Measurements from ENCODE around the gene RAD51B.
"Not testable (repeated sequence)": the region's sequence is repeated elsewhere in the genome, so short reads cannot be mapped to it uniquely, and the experiment has no call there.

The RAD51B gene

GRCh38 chr14:68042586-68043210 lies 223.1 kb downstream of the RAD51B start:
- TF ChIP-seq TAF1 (IDR thresholded peaks at IDR 0.05; ENCODE audit: borderline replicate concordance, low read depth, low read length), result no peak
- no peak for TF ChIP-seq POLR2AphosphoS5 (IDR thresholded peaks at IDR 0.05; ENCODE audit: low read depth, low read length)
- TF ChIP-seq POLR2A (IDR thresholded peaks at IDR 0.05; ENCODE audit: low read depth, low read length), result no peak
- no peak for FAIRE-seq
- no peak for DNase-seq (ENCODE audit: insufficient read length)

GRCh38 chr14:68043752-68044151 lies 224.2 kb downstream of the RAD51B start:
- no peak for TF ChIP-seq TAF1 (IDR thresholded peaks at IDR 0.05; ENCODE audit: borderline replicate concordance, low read depth, low read length)
- no peak for TF ChIP-seq POLR2A (IDR thresholded peaks at IDR 0.05; ENCODE audit: low read depth, low read length)
- no peak for TF ChIP-seq POLR2AphosphoS5 (IDR thresholded peaks at IDR 0.05; ENCODE audit: low read depth, low read length)
- DNase-seq (ENCODE audit: insufficient read length) (no peak), FAIRE-seq (no peak)

- TF ChIP-seq TAF1 (IDR thresholded peaks at IDR 0.05; ENCODE audit: borderline replicate concordance, low read depth, low read length) (no peak), POLR2AphosphoS5 (IDR thresholded peaks at IDR 0.05; ENCODE audit: low read depth, low read length) (no peak), POLR2A (IDR thresholded peaks at IDR 0.05; ENCODE audit: low read depth, low read length) (no peak)
- no peak for FAIRE-seq
- no peak for DNase-seq (ENCODE audit: insufficient read length)
Observed at GRCh38 chr14:68047906-68048305, 228.3 kb downstream of the RAD51B start.

GRCh38 chr14:68048815-68049214 lies 229.2 kb downstream of the RAD51B start:
- not testable (repeated sequence) for FAIRE-seq

GRCh38 chr14:68050177-68050576 lies 230.6 kb downstream of the RAD51B start:
- DNase-seq (ENCODE audit: insufficient read length) (no peak), FAIRE-seq (no peak)
- TF ChIP-seq POLR2A (IDR thresholded peaks at IDR 0.05; ENCODE audit: low read depth, low read length) (no peak), POLR2AphosphoS5 (IDR thresholded peaks at IDR 0.05; ENCODE audit: low read depth, low read length) (no peak), TAF1 (IDR thresholded peaks at IDR 0.05; ENCODE audit: borderline replicate concordance, low read depth, low read length) (no peak)

More at GRCh38 chr14:68048815-68049214, 229.2 kb downstream of the RAD51B start:
- not testable (repeated sequence) for DNase-seq (ENCODE audit: insufficient read length)

- FAIRE-seq, result no peak
- TF ChIP-seq POLR2A (IDR thresholded peaks at IDR 0.05; ENCODE audit: low read depth, low read length) (no peak), TAF1 (IDR thresholded peaks at IDR 0.05; ENCODE audit: borderline replicate concordance, low read depth, low read length) (no peak), POLR2AphosphoS5 (IDR thresholded peaks at IDR 0.05; ENCODE audit: low read depth, low read length) (no peak)
- no peak for DNase-seq (ENCODE audit: insufficient read length)
Observed at GRCh38 chr14:68051146-68051545, 231.6 kb downstream of the RAD51B start.

DNA sequence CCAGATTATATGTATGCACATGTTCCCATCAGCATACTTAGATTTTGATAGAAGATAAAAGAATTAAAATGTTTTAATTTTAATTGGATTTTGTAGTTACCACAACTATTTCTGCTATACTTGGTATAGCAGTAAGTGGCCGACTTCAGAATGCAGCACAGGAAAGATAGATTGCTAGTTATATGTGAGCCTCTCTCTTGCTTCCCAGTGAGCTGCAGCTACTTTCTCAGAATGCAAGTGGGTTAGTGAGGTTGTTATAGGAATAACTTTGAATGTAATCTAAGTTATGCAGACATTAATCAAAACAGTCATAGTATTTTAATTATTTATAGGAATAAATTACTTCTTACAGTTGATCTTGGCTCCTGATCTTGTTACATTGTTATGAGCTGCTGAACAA lies 240.6 kb downstream of the RAD51B start:
- DNase-seq (ENCODE audit: insufficient read length) (no peak), FAIRE-seq (no peak)

DNA sequence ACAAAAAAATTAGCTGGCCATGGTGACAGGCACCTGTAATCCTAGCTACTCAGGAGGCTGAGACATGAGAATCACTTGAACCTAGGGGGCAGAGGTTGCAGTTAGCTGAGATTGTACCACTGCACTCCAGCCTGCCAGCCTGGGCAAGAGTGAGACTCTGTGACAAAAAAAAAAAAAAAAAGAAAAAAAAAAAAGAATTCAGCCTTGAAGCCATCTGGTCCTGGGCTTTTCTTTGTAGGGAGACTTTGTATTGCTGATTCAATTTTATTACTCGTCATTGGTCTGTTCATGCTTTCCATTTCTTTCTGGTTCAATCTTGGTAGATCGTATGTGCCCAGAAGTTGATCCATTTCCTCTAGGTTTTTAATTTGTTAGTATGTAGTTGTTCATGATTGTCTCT lies 243.1 kb downstream of the RAD51B start:
- DNase-seq (ENCODE audit: insufficient read length), result no peak
- FAIRE-seq, result no peak
- TF ChIP-seq POLR2A (IDR thresholded peaks at IDR 0.05; ENCODE audit: low read depth, low read length) (no peak), POLR2AphosphoS5 (IDR thresholded peaks at IDR 0.05; ENCODE audit: low read depth, low read length) (no peak), TAF1 (IDR thresholded peaks at IDR 0.05; ENCODE audit: borderline replicate concordance, low read depth, low read length) (no peak)

More for the DNA sequence above, 240.6 kb downstream of the RAD51B start:
- TF ChIP-seq POLR2AphosphoS5 (IDR thresholded peaks at IDR 0.05; ENCODE audit: low read depth, low read length) (no peak), TAF1 (IDR thresholded peaks at IDR 0.05; ENCODE audit: borderline replicate concordance, low read depth, low read length) (no peak), POLR2A (IDR thresholded peaks at IDR 0.05; ENCODE audit: low read depth, low read length) (no peak)

DNA sequence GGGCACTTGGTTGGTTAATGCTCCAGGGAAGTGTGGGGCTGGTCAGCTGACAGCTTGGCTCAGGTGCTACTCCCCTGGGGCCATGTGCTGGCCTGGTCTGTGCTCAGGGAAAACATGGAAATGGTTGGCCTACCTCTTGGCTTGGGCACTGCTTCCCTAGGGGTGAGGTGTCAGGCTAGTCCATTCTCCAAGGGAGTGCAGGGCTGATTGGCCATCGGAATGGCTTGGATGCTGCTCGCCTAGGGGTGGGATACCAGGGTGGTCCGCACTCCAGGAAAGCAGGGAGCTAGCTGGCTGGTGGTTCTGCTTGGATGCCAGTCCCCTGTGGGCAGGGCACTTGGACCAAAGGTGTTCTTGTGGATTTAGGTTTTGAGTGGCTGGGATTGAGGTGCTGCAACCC lies 245.7 kb downstream of the RAD51B start:
- DNase-seq (ENCODE audit: insufficient read length), result no peak
- FAIRE-seq, result no peak
- no peak for TF ChIP-seq TAF1 (IDR thresholded peaks at IDR 0.05; ENCODE audit: borderline replicate concordance, low read depth, low read length)
- TF ChIP-seq POLR2A (IDR thresholded peaks at IDR 0.05; ENCODE audit: low read depth, low read length), result no peak
- no peak for TF ChIP-seq POLR2AphosphoS5 (IDR thresholded peaks at IDR 0.05; ENCODE audit: low read depth, low read length)

- no peak for FAIRE-seq
- no peak for DNase-seq (ENCODE audit: insufficient read length)
- TF ChIP-seq TAF1 (IDR thresholded peaks at IDR 0.05; ENCODE audit: borderline replicate concordance, low read depth, low read length) (no peak), POLR2AphosphoS5 (IDR thresholded peaks at IDR 0.05; ENCODE audit: low read depth, low read length) (no peak), POLR2A (IDR thresholded peaks at IDR 0.05; ENCODE audit: low read depth, low read length) (no peak)
Observed at GRCh38 chr14:68074765-68075381, 255.3 kb downstream of the RAD51B start.

- FAIRE-seq (no peak), DNase-seq (ENCODE audit: insufficient read length) (no peak)
- no peak for TF ChIP-seq POLR2A (IDR thresholded peaks at IDR 0.05; ENCODE audit: low read depth, low read length)
- no peak for TF ChIP-seq TAF1 (IDR thresholded peaks at IDR 0.05; ENCODE audit: borderline replicate concordance, low read depth, low read length)
- TF ChIP-seq POLR2AphosphoS5 (IDR thresholded peaks at IDR 0.05; ENCODE audit: low read depth, low read length), result no peak
Observed at GRCh38 chr14:68075382-68076029, 255.9 kb downstream of the RAD51B start.

DNA sequence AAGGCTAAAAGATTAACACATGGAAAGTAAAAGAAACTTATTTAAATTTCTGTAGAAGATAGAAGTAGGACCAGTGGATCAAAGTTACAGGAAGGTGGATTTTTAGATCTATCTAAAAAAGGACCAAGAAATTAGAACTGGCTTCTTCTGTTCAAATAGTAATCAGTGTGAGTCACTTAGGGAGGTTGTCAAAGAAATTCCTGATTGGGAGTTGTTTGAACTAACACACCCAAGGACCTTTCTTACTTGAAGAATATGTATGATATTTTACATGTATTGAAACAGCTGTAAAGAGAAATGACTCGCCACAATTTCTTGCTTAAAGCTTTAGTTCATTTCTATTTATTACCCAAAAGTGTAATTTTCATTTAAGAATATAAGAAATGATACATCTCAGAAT lies 256.9 kb downstream of the RAD51B start:
- no peak for FAIRE-seq
- TF ChIP-seq POLR2A (IDR thresholded peaks at IDR 0.05; ENCODE audit: low read depth, low read length), result no peak
- no peak for TF ChIP-seq POLR2AphosphoS5 (IDR thresholded peaks at IDR 0.05; ENCODE audit: low read depth, low read length)
- no peak for TF ChIP-seq TAF1 (IDR thresholded peaks at IDR 0.05; ENCODE audit: borderline replicate concordance, low read depth, low read length)

More for the DNA sequence above, 256.9 kb downstream of the RAD51B start:
- DNase-seq (ENCODE audit: insufficient read length), result no peak

Data from GM12892 (cell line).